ENCODE measurements around the gene SDHA.

GRCh38 chr5:169071-169727 lies 48.9 kb upstream of the SDHA start:
- TF ChIP-seq CTCF (IDR thresholded peaks at IDR 0.05) = no peak
- no peak for TF ChIP-seq POLR2A (IDR thresholded peaks at IDR 0.05)
